Fibroblast of lung (primary cell): ENCODE data around the gene CRYAA. TPM values are rescaled to one million over a fixed set of nuclear protein-coding genes. Genes with fewer than 3 reads are reported as not detected.
"Not testable (repeated sequence)": the region's sequence is repeated elsewhere in the genome, so short reads cannot be mapped to it uniquely, and the experiment has no call there.

Source experiments
- DNase-seq, 2 donors: peaks; one replicate each; pipeline versions ENCODE4 v3.0.0 to v3.0.0-alpha.2; 2010; ENCODE audit warnings: low read depth in 2 of 2
- H2AFZ ChIP-seq: 2 replicates; pipeline ENCODE4 v1.5.1; 2012; ENCODE audit warnings: low read length, control low read depth, inconsistent platforms
- H3K27ac ChIP-seq: 2 replicates; pipeline ENCODE4 v1.5.1; 2011; ENCODE audit warnings: low read length, control low read depth; ENCODE audit not compliant: insufficient read depth
- H3K27me3 ChIP-seq: 2 replicates; pipeline ENCODE4 v1.5.1; 2011; ENCODE audit warnings: mild to moderate bottlenecking, low read length; ENCODE audit not compliant: control insufficient read depth, insufficient read depth
- H3K36me3 ChIP-seq: 2 replicates; pipeline ENCODE4 v1.5.1; 2011; ENCODE audit warnings: low read length; ENCODE audit not compliant: control insufficient read depth, insufficient read depth
- H3K4me1 ChIP-seq: 2 replicates; pipeline ENCODE4 v1.5.1; 2011; ENCODE audit warnings: low read length; ENCODE audit not compliant: control insufficient read depth, insufficient read depth; ENCODE audit errors: extremely low read depth
- H3K4me2 ChIP-seq: 2 replicates; pipeline ENCODE4 v1.5.1; 2011; ENCODE audit warnings: low read length, control low read depth; ENCODE audit not compliant: insufficient read depth; ENCODE audit errors: extremely low read depth
- H3K4me3 ChIP-seq, 4 experiments: fragments of 200-600 bp in 1 of 4; sonication (generic) in 1 of 4; replicated peaks in 1 of 4; 2 replicates each; pipeline ENCODE4 v1.5.1; 2011 to 2016; ENCODE audit warnings: low read length in 4 of 4, low read depth in 3 of 4, mild to moderate bottlenecking in 3 of 4, control low read depth in 2 of 4, inconsistent platforms in 1 of 4, mixed read lengths in 1 of 4; ENCODE audit not compliant: insufficient read depth in 1 of 4; ENCODE audit errors: control extremely low read depth in 1 of 4
- H3K79me2 ChIP-seq: 2 replicates; pipeline ENCODE4 v1.5.1; 2012; ENCODE audit warnings: mild to moderate bottlenecking, low read length, inconsistent platforms; ENCODE audit not compliant: control insufficient read depth, insufficient read depth
- H3K9ac ChIP-seq: 2 replicates; pipeline ENCODE4 v1.5.1; 2011; ENCODE audit warnings: mild to moderate bottlenecking, low read length, control low read depth; ENCODE audit not compliant: insufficient read depth
- H3K9me3 ChIP-seq: 2 replicates; pipeline ENCODE4 v1.5.1; 2012; ENCODE audit warnings: low read depth, low read length; ENCODE audit not compliant: control insufficient read depth, insufficient read depth
- H4K20me1 ChIP-seq: 2 replicates; pipeline ENCODE4 v1.5.1; 2011; ENCODE audit warnings: low read length; ENCODE audit not compliant: control insufficient read depth, insufficient read depth; ENCODE audit errors: extremely low read depth
- polyA plus RNA-seq, 2 donors: library from polyadenylated mRNA; depleted of rRNA in 1 of 2; stranded (reverse) in 1 of 2; unstranded in 1 of 2; fragments of >200 nt; gene quantifications; 2 replicates each; pipeline ENCODE4 v1.2.1, GENCODE V29; 2011 to 2012; ENCODE audit warnings: missing spikeins in 1 of 2
- total RNA-seq: library from RNA; depleted of rRNA; stranded (reverse); fragments of >200 nt; gene quantifications from 2 replicates; pipeline ENCODE4 v1.2.1, GENCODE V29; 2014

Gene CRYAA
- total and polyA plus RNA-seq, 2 donors (not counting 1 experiment from before 2014, with no cell fraction given), result not detected

DNA sequence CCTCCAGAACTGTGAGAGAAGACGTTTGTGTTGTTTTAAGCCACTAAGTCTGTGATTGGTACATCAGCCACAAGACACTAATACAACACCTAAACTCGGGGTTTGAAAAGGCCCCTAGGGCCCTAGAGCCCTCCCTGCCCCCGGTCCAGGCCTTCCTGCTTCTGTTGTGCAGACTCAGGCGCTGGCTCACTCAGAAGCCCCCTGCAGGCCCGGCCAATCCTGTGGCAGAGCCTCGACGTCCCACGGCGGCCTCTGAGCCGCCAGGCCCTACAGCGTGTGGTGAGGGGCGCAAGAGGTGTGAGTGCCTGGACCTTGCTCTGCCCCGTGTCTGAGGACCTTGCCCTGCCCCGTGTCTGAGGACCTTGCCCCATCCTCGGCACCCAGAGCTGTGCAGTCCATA is 3.1 kb upstream of the CRYAA start:
- H3K4me1 ChIP-seq, H2AFZ ChIP-seq, DNase-seq, H3K4me3 ChIP-seq, H3K9me3 ChIP-seq, H3K4me2 ChIP-seq, H3K27me3 ChIP-seq, H3K9ac ChIP-seq, H3K36me3 ChIP-seq, H3K27ac ChIP-seq, H4K20me1 ChIP-seq, H3K79me2 ChIP-seq: not testable (repeated sequence)

DNA sequence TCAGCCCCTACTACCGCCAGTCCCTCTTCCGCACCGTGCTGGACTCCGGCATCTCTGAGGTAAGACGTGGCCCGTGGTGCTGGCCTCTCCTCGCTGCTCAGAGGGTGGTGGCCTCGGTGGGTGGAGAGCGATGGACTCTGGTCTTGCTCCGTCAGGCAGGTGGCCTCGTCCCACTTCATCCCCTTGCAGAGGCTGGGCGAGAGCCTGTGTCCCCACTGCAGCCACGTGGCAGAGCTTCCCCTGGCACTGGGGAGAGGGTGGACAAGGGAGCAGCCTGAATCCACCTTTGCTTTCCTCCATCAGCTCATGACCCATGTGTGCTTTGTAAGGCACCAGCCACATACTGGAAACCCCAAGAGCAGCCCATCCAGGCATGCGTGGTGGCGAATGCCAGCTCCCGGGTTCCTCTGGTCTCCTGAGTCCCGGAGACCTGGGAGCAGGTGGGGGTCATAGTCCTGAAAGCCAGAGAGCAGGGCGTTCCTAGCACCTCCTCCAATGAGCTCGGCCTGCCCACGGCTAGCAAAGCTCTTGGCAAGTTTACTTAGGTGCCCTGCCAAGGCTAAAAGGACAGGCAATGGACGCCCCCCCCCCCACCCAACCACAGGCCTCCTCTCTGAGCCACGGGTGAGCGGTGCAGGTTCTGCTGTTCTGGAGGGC is 550 bp downstream of the CRYAA start:
- H2AFZ ChIP-seq, H3K27me3 ChIP-seq, H3K9me3 ChIP-seq, H3K79me2 ChIP-seq, H3K4me1 ChIP-seq, H3K4me3 ChIP-seq, H3K9ac ChIP-seq, H4K20me1 ChIP-seq, H3K27ac ChIP-seq, H3K4me2 ChIP-seq, DNase-seq, H3K36me3 ChIP-seq: not testable (repeated sequence)

DNA sequence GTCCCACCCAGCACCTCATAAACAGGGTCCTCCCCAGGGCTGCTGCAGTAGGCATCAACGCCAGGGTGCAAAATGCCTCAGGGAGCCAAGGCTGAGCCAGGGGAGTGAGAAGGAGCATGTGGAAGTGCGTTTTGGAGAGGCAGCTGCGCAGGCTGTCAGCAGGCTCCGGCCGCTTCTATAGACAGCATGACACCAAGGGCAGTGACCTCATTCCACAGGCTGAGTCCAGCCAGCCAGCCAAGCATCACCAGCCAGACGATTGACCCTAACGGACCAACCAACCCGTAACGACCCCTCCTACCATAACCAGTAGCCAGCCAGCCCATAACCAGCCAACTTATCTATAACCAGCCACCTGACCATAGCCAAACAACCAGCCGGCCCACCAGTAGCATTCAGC is 1.1 kb downstream of the CRYAA start:
- H3K79me2 ChIP-seq, result not testable (repeated sequence)

DNA sequence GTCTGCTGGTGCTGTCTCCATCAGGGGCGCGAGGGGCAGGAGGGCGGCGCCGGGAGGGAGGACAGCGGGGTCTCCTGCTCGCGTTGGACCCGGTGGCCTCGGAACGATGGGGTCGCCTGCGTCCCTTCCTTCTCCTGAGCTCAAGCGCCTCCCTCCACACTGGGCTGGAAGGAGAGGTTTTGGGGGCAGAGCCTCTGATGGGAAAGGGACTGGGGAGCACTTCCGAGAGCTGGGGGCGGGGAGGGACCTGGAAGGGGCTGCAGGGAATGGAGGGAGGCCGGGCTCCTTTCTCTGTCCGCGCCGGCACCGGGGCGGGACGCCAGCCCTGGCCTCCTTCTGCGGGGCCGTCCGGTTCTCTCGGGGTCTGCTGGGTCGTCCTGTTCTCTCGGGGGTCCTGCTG is 4.0 kb downstream of the CRYAA start:
- not testable (repeated sequence) for H3K4me2 ChIP-seq, H2AFZ ChIP-seq, H3K4me3 ChIP-seq, H3K9ac ChIP-seq, H3K27me3 ChIP-seq, H4K20me1 ChIP-seq, H3K4me1 ChIP-seq, H3K79me2 ChIP-seq, H3K36me3 ChIP-seq, DNase-seq, H3K27ac ChIP-seq, H3K9me3 ChIP-seq

More for the DNA sequence above, 1.1 kb downstream of the CRYAA start:
- not testable (repeated sequence) for H3K4me1 ChIP-seq, DNase-seq, H3K27ac ChIP-seq, H3K4me2 ChIP-seq, H3K27me3 ChIP-seq, H3K9ac ChIP-seq, H3K4me3 ChIP-seq, H2AFZ ChIP-seq, H3K36me3 ChIP-seq, H4K20me1 ChIP-seq, H3K9me3 ChIP-seq

DNA sequence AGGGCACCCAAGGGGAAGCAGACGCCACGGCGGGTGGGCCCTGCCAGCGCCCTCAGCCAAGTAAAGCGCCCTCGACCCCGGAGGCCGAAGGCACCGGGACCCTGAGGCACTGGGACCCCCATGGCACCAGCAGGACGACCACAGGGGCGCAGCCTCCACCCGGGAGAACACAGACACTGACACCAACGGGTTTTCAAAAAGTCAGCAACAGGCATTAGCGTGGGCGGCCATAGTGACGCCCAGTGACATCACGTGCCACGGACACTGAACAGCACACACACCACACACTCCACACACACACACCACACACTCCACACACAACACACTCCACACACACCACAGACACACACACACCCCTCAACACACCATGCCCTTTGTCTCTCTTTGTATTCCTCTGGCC is 4.6 kb downstream of the CRYAA start:
- not testable (repeated sequence) for H3K27ac ChIP-seq, DNase-seq, H3K27me3 ChIP-seq, H3K4me2 ChIP-seq, H3K79me2 ChIP-seq, H3K36me3 ChIP-seq, H2AFZ ChIP-seq, H3K9ac ChIP-seq, H3K9me3 ChIP-seq, H3K4me1 ChIP-seq, H3K4me3 ChIP-seq, H4K20me1 ChIP-seq

DNA sequence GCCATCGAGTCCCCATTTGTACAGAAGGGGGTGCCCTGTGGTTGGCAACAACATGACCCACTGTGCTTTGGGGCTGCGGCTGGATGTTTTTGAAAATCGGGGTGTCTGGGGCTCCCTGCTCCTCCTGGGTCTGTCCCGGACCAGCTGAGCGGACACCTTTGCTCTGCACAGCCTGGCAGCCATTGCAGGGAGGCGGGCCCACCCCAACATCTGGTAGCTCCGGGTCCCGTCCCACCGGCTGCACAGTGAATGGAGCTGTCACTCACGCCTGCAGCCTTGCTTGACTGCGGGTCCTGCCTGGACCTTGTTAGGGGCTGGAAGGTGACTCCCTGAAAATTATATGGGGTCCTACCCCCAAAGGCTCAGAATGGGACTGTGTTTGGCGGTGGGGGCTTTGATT is 5.1 kb downstream of the CRYAA start:
- H3K27ac ChIP-seq, H4K20me1 ChIP-seq, H3K4me3 ChIP-seq, H3K27me3 ChIP-seq, H3K79me2 ChIP-seq, H3K4me2 ChIP-seq, H2AFZ ChIP-seq, H3K9ac ChIP-seq, DNase-seq, H3K9me3 ChIP-seq, H3K36me3 ChIP-seq, H3K4me1 ChIP-seq: not testable (repeated sequence)

DNA sequence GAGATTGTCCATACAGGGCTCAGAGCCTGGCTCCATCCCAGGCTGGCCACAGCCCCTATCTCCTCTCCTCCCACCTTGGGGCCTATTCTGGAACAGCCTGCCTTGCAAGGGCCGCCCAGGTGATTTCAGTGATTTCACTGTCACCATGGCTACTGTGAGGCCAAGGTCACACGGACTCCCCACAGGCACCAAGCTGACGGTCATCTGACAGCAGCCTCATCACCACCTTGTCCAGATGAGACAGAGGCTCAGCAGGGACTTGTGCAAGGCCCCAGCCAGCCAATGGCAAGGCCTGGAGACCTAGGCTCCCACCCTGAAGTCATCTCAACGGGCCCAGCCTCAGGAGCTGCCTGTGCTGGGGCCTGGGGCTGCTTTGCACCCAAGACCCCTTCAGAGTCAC is 6.2 kb downstream of the CRYAA start:
- not testable (repeated sequence) for H4K20me1 ChIP-seq, H3K4me1 ChIP-seq, DNase-seq, H3K4me3 ChIP-seq, H3K27ac ChIP-seq, H3K36me3 ChIP-seq, H3K27me3 ChIP-seq, H3K4me2 ChIP-seq, H2AFZ ChIP-seq, H3K9me3 ChIP-seq, H3K9ac ChIP-seq, H3K79me2 ChIP-seq
